OCI-LY1 (cell line): Measurements from ENCODE around the gene ATXN7.

Experiments used
- H2AFZ ChIP-seq: fragments of 200-600 bp; sonication (generic), shearing (Covaris generic); 2 replicates; pipeline ENCODE4 v1.6.0; 2014; ENCODE audit warnings: antibody characterized with exemption, mild to moderate bottlenecking, low read length
- H3F3A ChIP-seq: fragments of 200-600 bp; sonication (generic), shearing (Covaris generic); 2 replicates; pipeline ENCODE4 v1.6.0; 2014; ENCODE audit warnings: mild to moderate bottlenecking, antibody characterized with exemption, low read length, moderate library complexity; ENCODE audit not compliant: insufficient read depth
- H3K27ac ChIP-seq: fragments of 200-600 bp; sonication (generic); 2 replicates; pipeline ENCODE4 v1.5.1; 2014; ENCODE audit warnings: low read length, mixed run types, mild to moderate bottlenecking, low read depth; ENCODE audit not compliant: poor library complexity, severe bottlenecking
- H3K27me3 ChIP-seq: fragments of 200-600 bp; sonication (generic); 2 replicates; pipeline ENCODE4 v1.6.0; 2014; ENCODE audit warnings: antibody characterized with exemption, mild to moderate bottlenecking, low read length, moderate library complexity; ENCODE audit not compliant: insufficient read depth
- H3K36me3 ChIP-seq: fragments of 200-600 bp; sonication (generic); 2 replicates; pipeline ENCODE4 v1.6.1; 2014; ENCODE audit warnings: mild to moderate bottlenecking, antibody characterized with exemption, low read length, moderate library complexity, mixed read lengths; ENCODE audit not compliant: insufficient read depth
- H3K4me1 ChIP-seq: fragments of 200-600 bp; sonication (generic); 2 replicates; pipeline ENCODE4 v1.5.1; 2014; ENCODE audit warnings: mild to moderate bottlenecking, low read length, moderate library complexity; ENCODE audit not compliant: insufficient read depth, severe bottlenecking
- H3K4me2 ChIP-seq: fragments of 200-600 bp; sonication (generic), shearing (Covaris generic); 2 replicates; pipeline ENCODE4 v1.6.1; 2014; ENCODE audit warnings: low read length
- H3K4me3 ChIP-seq: fragments of 200-600 bp; sonication (generic); 2 replicates; pipeline ENCODE4 v1.5.1; 2014; ENCODE audit warnings: low read length, low read depth, mild to moderate bottlenecking, mixed read lengths; ENCODE audit not compliant: poor library complexity, severe bottlenecking
- H3K79me2 ChIP-seq: fragments of 200-600 bp; shearing (Covaris generic); 2 replicates; pipeline ENCODE4 v1.6.1; 2016; ENCODE audit warnings: mixed run types, low read length, mixed read lengths; ENCODE audit not compliant: insufficient read depth
- H3K9ac ChIP-seq: fragments of 200-600 bp; sonication (generic), shearing (Covaris generic); 2 replicates; pipeline ENCODE4 v1.6.1; 2014; ENCODE audit warnings: mild to moderate bottlenecking, low read length, mixed read lengths
- H3K9me2 ChIP-seq: fragments of 200-600 bp; sonication (generic), shearing (Covaris generic); 2 replicates; pipeline ENCODE4 v1.6.1; 2014; ENCODE audit warnings: low read depth, mild to moderate bottlenecking, low read length, mixed read lengths
- H3K9me3 ChIP-seq: fragments of 200-600 bp; shearing (Covaris generic); 2 replicates; pipeline ENCODE4 v1.6.1; 2014; ENCODE audit warnings: low read length, mixed read lengths
- H4K20me1 ChIP-seq: fragments of 200-600 bp; sonication (generic), shearing (Covaris generic); 2 replicates; pipeline ENCODE4 v1.6.0; 2016; ENCODE audit warnings: mild to moderate bottlenecking, low read length; ENCODE audit not compliant: insufficient read depth
- CTCF ChIP-seq: fragments of 200-600 bp; sonication (generic), shearing (Covaris generic); IDR thresholded peaks from 2 replicates; pipeline ENCODE4 v1.5.1; 2017; ENCODE audit warnings: mild to moderate bottlenecking, antibody characterized with exemption, low read length, moderate library complexity, mixed read lengths
- EZH2 ChIP-seq: fragments of 200-600 bp; sonication (generic), shearing (Covaris generic); IDR thresholded peaks from 2 replicates; pipeline ENCODE4 v1.8.0; 2017; ENCODE audit warnings: borderline replicate concordance, mixed run types, mild to moderate bottlenecking, antibody characterized with exemption, low read length, moderate library complexity, mixed read lengths

The ATXN7 gene

GRCh38 chr3:64049832-64050231 is 186.2 kb downstream of the ATXN7 start:
- Histone ChIP-seq H3K9me2 (no peaks in the 10 kb centered on the region), H3K4me1 (no peaks in the 10 kb centered on the region), H3K4me3 (no peak overlapping the region), H4K20me1 (no peaks in the 10 kb centered on the region), H3K36me3 (no peaks in the 10 kb centered on the region), H3K4me2 (no peak overlapping the region), H3K9me3 (no peaks in the 10 kb centered on the region), H3K27ac (no peak overlapping the region), H3K9ac (no peak overlapping the region), H3F3A (no peaks in the 10 kb centered on the region), H3K79me2 (no peaks in the 10 kb centered on the region), H2AFZ (no peak overlapping the region), H3K27me3 (peaks cover 4% of the 10 kb centered on the region; the same call in 1 of the 2 replicates)
- no peak for TF ChIP-seq EZH2
- no peak for TF ChIP-seq CTCF
